Stimulated activated CD4-positive, alpha-beta T cell treated with anti-CD3 and anti-CD28 coated beads, TNF-alpha, amount 100 ng/mL, for 48 hours (primary cell): Measurements from ENCODE around the gene AP4S1.
"Not testable (repeated sequence)": the region's sequence is repeated elsewhere in the genome, so short reads cannot be mapped to it uniquely, and the experiment has no call there.

Source experiments
- DNase-seq, 3 donors: peaks; one replicate each; pipeline ENCODE4 v3.0.0-alpha.2; 2020; ENCODE audit warnings: low read depth in 3 of 3

Gene AP4S1

DNA sequence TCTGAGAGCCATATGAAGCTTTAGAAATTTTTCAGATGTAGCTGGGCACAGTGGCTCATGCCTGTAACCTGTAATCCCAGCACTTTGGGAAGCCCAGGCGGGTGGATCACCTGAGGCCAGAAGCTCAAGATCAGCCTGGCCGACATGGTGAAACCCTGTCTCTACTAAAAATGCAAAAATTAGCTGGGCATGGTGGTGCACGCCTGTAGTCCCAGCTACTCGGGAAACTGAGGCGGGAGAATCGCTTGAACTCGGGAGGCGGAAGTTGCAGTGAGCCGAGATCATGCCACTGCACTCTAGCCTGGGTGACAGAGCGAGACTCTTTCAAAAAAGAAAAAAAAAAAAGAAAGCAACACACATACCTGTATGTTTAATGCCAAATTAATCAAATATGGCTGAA, 17.4 kb downstream of the AP4S1 start:
- not testable (repeated sequence) for DNase-seq

GRCh38 chr14:31043379-31043778, 17.9 kb downstream of the AP4S1 start:
- DNase-seq, result no peak

DNA sequence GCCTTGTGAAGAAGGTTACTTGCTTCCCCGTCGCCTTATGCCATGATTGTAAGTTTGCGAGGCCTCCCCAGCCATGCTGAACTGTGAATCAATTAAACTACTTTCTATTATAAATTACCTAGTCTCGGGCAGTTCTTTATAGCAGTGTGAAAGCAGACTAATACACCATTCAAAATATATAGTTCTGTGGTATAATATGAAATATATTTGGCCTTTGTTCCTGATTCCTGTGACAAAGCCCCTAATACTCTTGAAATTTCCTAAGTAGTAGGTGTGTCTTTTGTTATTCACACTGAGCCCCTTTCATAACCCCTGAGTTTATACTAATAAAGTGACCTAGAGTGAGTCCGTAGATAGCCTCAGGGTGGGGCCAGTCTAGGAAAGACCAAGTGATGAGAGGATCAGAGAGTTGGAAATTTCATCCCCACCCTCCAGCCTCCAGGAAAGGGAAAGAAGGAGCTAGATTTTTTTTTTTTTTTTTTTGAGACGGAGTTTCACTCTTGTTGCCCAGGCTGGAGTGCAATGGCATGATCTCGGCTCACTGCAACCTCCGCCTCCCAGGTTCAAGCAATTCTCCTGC, 20.1 kb downstream of the AP4S1 start:
- DNase-seq, result no peak

DNA sequence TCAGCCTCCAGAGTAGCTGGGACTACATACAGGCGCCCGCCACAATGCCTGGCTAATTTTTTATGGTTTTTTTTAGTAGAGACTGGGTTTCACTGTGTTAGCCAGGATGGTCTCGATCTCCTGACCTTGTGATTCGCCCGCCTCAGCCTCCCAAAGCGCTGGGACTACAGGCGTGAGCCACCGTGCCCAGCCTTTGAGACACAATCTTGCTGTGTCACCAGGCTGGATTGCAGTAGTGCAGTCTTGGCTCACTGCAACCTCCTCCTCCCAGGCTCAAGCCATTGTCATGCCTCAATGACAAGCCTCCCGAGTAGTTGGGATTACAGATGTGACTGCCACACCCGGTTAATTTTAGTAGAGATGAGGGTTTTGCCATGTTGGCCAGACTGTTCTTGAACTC, 22.1 kb downstream of the AP4S1 start:
- no peak for DNase-seq

GRCh38 chr14:31051023-31051422, 25.6 kb downstream of the AP4S1 start:
- DNase-seq, result no peak

GRCh38 chr14:31051511-31051910, 26.1 kb downstream of the AP4S1 start:
- DNase-seq, result no peak

- not testable (repeated sequence) for DNase-seq
Observed at GRCh38 chr14:31052905-31053586, 27.6 kb downstream of the AP4S1 start.

- DNase-seq, result no peak
Observed at GRCh38 chr14:31057035-31057434, 31.6 kb downstream of the AP4S1 start.

DNA sequence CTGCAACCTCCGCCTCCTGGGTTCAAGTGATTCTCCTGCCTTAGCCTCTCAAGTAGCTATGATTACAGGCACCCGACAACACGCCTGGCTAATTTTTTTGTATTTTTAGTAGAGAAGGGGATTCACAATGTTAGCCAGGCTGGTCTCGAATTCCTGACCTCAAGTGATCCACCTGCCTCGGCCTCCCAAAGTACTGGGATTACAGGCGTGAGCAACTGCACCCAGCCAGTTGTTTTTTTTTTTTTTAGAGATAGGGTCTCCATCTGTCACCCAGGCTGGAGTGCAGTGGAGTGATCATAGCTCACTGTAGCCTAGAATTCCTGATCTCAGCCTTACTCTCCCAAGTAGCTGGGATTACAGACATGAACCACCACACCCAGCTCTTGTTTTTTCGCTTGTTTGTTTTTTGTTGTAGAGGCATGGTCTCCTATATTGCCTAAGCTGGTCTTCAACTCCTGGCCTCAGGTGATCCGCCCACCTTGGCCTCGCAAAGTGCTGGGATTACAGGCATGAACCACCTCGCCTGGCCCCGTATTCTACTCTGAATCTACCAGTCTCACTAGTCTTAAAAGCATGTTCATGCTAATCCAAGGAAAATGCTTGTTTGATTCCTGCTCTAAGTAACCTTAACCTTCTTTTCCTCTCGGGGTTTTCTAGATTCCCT, 32.4 kb downstream of the AP4S1 start:
- DNase-seq, result no peak

- no peak for DNase-seq
Observed at GRCh38 chr14:31059152-31059924, 33.9 kb downstream of the AP4S1 start.

DNA sequence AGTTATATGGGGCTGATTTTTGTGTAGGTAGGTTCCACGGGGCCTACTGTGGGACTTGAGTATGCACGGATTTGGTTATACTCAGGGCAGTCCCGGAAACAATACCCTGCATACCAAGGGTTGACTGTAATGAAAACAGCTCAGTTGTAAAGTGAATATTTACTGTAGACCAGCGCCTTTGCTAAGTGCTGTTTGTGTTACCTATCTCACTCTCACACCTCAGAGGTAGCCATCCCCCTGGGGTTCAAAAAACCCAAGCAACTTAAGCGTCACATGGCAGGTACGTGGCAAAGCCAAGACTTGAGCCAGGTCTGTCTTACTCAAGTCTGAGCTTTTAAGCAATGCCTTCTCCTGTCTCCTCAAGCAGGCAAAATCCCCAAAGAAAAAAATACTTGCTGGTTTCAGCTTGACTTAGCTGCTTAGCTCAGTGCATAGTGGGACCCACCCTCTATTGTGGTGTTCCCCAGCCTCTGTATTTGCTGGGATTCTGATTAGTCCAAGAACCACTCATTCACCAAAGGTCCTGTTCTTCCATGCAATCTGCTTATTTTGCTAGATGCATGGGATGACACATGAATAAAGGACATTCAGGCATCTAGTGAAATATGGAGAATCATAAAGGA, 34.9 kb downstream of the AP4S1 start:
- no peak for DNase-seq

GRCh38 chr14:31062908-31063307, 37.5 kb downstream of the AP4S1 start:
- DNase-seq, result not testable (repeated sequence)

DNA sequence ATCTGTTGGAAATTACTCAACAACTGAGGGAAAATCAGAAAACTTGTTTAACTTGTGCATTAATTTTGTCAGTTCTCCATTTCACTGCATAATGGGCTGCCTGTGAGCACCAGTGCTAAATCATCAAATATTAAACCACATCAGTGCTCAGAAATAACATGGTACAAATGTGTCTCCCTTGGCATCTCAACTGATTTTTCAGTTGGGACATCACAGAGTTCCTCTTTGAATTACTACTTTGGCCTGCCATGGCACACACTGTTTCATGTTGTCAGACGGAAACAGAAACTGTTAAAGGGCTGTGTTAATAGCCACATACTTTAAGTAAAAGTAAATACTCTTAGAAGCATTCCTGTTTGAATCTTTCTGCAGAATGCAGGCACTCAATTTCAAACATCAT, 42.8 kb downstream of the AP4S1 start:
- DNase-seq, result no peak

GRCh38 chr14:31069343-31069742, 43.9 kb downstream of the AP4S1 start:
- DNase-seq, result no peak

- DNase-seq, result no peak
Observed at GRCh38 chr14:31070431-31070830, 45.0 kb downstream of the AP4S1 start.

GRCh38 chr14:31071151-31071550, 45.7 kb downstream of the AP4S1 start:
- no peak for DNase-seq

DNA sequence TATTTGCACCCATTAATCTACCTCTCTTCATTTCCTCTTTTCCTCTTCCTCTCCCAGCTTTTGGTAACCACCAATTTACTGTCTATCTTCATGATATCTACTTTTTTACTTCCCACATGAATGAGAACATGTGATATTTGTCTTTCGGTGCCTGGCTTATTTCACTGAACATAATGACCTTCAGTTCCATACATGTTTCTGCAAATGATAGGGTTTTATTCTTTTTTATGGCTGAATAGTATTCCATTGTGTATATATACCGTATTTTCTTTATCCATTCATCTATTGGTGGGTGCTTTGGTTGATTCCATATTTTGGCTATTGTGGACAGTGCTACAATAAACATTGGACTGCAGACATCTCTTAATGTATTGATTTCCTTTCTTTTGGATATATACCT, 49.7 kb downstream of the AP4S1 start:
- no peak for DNase-seq

DNA sequence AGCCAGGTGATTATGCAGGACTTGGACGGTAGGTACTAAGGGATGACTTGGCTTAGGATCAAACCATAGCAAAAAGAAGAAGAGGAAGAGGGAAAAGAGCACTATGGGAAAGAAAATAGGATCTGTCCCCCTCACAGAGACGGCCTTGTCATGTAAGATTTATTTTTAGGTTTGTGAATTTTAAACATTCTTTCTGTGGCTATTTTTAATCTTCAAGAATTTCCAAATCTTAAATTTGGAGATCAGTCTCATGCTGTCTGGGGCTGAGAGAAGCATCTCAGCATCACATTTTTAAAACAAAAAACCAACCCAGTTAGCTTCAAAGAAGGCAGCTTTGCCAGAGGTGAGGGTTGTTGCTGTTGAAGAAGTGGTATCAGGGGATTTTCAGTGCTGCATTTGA, 53.3 kb downstream of the AP4S1 start:
- DNase-seq, result no peak

- DNase-seq, result no peak
Observed at GRCh38 chr14:31080056-31080455, 54.6 kb downstream of the AP4S1 start.

GRCh38 chr14:31080484-31080883, 55.0 kb downstream of the AP4S1 start:
- no peak for DNase-seq

- no peak for DNase-seq
Observed at GRCh38 chr14:31083781-31084180, 58.3 kb downstream of the AP4S1 start.

GRCh38 chr14:31084385-31084784, 58.9 kb downstream of the AP4S1 start:
- no peak for DNase-seq
